UCSD-AML1 (cell line): ENCODE measurements around the gene USP38.
"Not testable (repeated sequence)": the region's sequence is repeated elsewhere in the genome, so short reads cannot be mapped to it uniquely, and the experiment has no call there.

Source experiments
- DNase-seq: peaks from one replicate; lab custom pipeline; 2025; ENCODE audit not compliant: unreplicated experiment; lab: John Stamatoyannopoulos, UW

Gene USP38

DNA sequence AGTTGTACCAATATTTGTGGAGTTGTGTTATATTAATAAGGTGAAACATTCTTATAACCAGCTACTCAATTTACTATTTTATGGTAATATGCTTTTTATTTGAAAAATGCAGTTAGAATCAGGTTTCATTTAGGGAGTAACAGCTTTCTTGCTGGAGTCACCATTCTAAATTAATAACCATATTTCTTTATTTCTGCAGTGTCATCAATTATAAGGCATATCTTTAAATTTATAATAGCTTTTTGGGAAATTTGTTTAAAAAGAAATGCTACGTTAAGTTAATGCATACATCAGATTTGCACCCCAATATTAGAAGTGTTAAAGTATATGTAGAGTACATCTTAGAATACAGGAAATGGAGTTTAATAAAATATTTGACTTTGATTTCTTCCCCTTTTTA is 18.9 kb downstream of the USP38 start:
- no peak for DNase-seq

GRCh38 chr4:143207555-143207954 is 22.8 kb downstream of the USP38 start:
- DNase-seq = no peak

DNA sequence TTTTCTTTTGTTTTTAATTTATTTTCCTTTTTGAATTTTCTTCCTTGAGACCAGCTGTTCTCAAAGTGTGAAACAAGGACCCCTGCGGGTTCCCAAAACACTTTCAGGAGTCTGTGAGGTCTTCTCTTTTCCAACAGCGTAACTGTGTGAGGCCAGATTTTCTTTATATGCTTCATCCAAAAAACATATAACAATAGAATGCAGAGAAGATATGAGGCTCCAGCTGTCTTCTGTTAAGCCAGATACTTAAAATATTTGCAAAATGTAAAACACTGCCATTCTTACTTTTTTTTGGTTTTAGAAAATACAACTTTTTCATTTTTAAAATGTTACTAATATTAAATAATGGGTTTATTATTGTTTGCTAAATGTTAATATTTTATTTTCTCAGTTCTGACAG is 27.8 kb downstream of the USP38 start:
- no peak for DNase-seq

DNA sequence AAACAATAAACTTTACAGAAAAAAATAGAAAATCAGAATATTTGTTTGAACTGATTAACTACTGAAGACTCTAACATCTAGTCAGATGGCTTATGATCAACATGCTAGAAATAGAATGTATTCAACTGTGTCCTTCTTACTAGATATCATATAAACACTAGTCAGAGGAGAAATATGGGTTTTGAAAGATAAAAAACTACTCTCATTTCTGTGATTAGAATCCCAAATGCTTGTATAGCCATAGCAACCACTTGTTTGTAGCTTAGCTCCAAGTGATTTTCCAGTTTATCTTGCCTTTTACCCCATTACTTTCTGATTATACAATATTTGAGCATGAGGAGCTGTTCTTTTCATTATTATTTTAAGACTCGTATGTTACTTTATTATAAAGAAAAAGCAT is 31.2 kb downstream of the USP38 start:
- DNase-seq = no peak

DNA sequence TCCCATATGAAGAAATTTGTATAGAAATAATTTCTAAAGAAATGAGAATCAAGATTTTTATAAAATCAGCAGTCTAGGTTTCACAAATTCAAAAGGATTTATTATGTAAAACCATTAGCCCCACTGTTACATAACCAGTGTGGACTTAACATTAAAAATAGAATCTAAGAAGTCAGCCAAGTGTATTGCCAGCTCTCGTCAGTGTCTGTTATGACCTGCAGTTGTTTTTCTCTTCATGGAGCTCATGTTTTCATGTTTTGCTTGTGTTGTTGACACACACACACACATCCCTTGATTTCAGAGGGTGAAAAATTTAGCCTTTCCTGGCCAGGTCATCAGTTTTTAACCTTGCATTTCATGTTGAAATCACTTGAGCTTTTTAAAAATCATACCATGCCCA is 39.5 kb downstream of the USP38 start:
- no peak for DNase-seq

DNA sequence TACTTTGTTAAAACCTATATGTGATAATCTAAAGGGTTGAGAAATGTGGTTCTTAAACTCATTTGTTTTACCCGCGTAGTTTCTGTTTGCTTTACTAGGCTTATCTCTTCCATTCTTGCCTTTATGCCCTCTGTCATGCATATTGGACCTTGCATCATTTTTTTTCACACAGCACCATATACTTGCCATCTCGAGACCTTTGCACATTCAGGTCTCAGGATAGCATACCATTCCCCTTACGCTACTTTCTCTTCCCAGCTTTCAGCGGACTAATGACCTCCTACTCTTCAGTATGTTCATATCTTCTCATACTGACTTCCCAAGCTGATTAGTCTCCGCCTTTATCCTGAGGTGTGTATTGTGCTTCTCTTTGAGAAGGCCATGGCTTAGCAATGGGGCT is 40.5 kb downstream of the USP38 start:
- DNase-seq = no peak

DNA sequence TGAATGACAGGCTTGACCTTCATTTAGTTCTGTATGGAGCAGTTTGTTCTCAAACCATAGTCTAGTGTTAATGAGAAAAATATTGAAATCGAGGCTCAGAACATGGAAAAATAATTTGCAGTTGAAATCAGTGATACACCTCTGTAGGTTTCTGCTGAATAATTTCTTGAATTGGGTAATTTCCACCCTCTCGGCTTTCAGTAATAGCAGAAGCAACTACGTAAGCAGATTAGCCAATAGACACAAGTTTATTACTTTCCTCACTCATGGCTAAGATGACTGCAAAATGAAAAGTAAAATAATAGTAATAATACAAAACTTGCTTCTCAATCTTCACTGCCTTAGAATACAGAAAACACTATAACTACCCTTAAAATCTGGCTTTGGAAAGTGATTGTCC is 46.0 kb downstream of the USP38 start:
- DNase-seq = no peak

- DNase-seq = no peak
Observed at GRCh38 chr4:143232277-143232676, 47.6 kb downstream of the USP38 start.

GRCh38 chr4:143234153-143234552 is 49.4 kb downstream of the USP38 start:
- no peak for DNase-seq

DNA sequence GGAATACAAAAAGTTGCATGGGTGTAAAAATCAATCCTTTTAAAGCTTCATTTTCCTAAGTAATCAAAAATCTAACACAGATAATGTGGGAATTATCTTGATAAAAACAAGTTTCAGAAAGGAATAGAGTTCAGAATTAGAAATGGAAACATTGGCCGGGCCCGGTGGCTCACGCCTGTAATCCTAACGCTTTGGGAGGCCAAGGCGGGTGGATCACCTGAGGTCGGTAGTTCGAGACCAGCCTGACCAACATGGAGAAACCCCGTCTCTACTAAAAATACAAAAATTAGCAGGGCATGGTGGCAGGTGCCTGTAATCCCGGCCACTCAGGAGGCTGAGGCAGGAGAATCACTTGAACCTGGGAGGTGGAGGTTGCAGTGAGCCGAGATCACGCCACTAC is 52.5 kb downstream of the USP38 start:
- not testable (repeated sequence) for DNase-seq

- DNase-seq = no peak
Observed at GRCh38 chr4:143240939-143241679, 56.4 kb downstream of the USP38 start.

DNA sequence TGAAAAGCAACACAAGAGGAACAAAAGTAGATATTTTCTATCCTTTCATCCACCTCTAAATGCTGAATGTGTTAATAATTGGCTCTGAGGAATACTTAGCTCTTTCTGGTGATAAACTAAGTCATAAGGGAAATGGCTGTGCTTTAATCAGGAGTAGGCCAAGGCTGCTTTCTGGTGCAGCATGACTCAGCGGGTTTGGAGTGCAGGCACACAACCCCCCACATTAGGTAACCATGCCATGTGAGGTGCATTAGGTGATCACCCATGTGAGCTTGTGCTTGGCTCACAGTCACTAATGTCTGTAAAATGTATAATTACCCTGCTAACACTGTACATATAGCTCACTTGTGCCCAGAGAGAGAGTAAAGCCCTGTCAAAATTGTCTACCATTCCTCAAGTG is 57.2 kb downstream of the USP38 start:
- no peak for DNase-seq

DNA sequence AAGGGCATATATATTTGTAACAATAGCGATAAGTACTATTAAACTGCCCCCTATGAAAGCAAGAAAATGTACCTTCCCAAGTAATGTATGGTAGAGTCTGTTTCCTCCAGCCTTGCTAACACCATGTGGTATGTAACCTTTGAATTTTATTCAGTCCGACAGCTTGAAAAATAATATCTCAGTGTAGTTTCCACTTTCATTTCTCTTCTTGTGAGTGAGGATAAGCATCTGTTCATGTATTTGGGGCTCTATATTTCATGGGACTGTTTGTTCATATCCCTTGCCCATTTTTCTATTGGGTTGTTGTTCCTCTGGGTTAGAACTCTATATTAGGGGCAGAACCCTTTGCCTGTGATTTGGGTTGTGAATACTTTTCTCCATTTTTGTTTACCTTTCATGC is 58.3 kb downstream of the USP38 start:
- DNase-seq = no peak

DNA sequence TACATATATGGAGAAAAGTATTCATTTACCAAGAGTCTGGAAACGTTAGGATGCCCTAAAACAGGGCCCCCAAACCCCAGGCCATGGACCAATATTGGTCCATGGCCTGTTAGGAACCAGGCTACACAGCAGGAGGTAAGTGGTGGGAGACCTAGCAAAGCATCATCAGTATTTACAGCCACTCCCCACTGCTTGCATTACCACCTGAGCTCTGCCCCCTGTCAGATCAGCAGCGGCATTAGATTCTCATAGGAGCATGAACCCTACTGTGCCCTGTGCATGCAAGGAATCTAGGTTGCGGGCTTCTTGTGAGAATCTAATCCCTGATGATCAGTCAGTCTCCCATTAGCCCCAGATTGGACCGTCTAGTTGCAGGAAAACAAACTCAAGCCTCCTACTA is 62.3 kb downstream of the USP38 start:
- no peak for DNase-seq

DNA sequence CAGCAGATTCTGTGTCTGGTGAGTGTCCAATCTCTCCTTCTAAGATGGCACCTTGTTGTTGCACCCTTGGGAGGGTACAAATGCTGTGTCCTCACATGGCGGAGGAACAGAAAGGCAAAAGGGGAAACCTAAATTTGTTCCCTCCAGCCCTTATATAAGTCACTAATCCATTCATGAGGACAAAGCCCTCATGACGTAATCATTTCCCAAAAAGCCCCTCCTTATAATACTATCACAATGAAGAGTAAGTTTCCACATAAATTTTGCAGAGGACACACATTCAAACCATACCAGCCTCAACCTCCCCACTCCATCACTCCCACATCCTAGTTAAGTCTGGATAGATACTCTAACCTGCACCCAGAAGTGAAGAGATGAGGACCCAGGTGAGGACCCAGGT is 63.1 kb downstream of the USP38 start:
- no peak for DNase-seq

GRCh38 chr4:143248827-143249226 is 64.1 kb downstream of the USP38 start:
- no peak for DNase-seq

GRCh38 chr4:143250617-143251016 is 65.9 kb downstream of the USP38 start:
- DNase-seq = no peak

GRCh38 chr4:143251348-143251747 is 66.6 kb downstream of the USP38 start:
- DNase-seq = no peak

- DNase-seq = no peak
Observed at GRCh38 chr4:143251779-143252178, 67.1 kb downstream of the USP38 start.

DNA sequence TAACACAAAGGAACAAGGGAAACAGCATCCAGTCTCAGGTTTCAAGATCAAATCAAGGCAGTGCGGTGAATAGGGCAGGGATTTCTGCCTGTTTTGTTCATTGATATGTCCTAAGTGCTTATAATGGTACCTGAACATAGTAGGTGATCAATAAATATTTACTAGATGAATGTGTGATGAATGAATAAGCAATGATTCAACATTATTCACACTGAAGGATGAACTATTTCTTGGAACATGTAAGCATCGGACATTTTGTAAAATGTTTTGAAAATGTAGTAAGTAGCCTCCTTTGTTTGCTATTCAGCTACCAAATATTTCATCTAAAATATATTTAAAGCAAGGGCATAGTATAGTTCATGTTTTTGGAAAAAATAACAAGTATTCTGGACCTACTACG is 67.8 kb downstream of the USP38 start:
- DNase-seq = no peak

GRCh38 chr4:143253166-143253565 is 68.4 kb downstream of the USP38 start:
- DNase-seq = no peak

- DNase-seq = no peak
Observed at GRCh38 chr4:143254491-143255226, 69.9 kb downstream of the USP38 start.

DNA sequence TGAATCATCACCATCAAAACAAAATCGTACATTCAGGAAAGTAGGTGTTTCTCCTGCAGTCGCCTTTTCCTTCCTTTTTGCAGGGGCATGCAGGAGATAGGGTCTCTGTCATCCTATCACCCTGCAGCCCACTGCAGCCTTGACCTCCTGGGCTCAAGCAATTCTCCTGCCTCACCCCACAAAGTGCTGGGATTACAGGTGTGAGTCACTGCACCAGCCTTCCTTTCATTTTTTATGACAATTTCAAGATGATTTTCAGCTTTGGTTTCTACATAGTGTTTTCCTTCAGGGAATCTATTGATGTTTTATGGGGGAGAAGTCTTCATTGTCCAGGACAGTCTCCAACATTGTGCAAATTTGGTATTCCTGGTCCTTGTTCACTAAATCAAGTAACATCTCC is 71.7 kb downstream of the USP38 start:
- DNase-seq = no peak
